ENCODE measurements around the gene KCNA2.

KCNA2 gene

DNA sequence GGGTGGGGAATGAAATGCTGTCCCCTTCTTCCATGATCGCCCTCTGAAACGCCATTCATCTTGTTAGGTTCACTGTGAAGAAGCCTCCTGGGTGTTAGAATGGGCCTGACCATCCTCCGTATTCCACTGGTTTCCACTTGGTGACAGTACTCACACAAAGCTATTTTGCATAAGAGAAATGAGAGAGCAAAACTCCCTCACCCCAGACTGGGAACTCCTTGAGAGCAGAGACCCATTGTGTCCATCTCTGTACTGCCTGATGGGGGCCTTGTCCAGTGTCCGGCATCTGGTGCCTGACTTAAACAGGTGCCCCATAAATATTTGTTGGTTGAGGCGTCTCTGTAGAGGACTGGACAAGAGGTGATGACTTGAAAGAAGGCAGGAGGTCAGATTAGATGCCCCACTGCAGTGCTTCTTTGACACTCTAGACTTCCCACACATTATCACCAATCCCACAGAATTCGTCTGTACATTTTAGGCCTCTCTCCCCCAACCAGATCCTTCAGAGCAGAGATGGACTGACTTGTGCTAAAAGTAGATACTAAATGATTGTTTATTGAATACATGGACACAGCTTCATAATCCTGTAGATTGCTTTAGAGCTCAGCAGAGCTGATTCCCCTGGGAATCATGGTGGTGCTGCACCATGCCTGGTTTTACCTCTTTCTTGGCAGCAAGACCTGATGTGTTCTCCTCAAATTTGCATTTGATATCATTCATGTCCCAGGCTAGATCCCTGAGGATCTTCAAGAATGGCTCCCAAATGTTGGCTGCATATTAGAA, 22.4 kb upstream of the KCNA2 start:
- DNase-seq (ENCODE audit: low read depth) = no peak
- H3K4me3 ChIP-seq (replicated peaks; ENCODE audit: low read depth, low read length) = no peak overlapping the region
- TF ChIP-seq CTCF (IDR thresholded peaks at IDR 0.05; ENCODE audit: low read length, missing control alignments) = no peak

GRCh38 chr1:110627764-110628163, 21.6 kb upstream of the KCNA2 start:
- no peak overlapping the region for H3K4me3 ChIP-seq (replicated peaks; ENCODE audit: low read depth, low read length)
- TF ChIP-seq CTCF (IDR thresholded peaks at IDR 0.05; ENCODE audit: low read length, missing control alignments) = no peak
- DNase-seq (ENCODE audit: low read depth) = no peak

GRCh38 chr1:110626889-110627288, 20.7 kb upstream of the KCNA2 start:
- no peak for TF ChIP-seq CTCF (IDR thresholded peaks at IDR 0.05; ENCODE audit: low read length, missing control alignments)
- H3K4me3 ChIP-seq (replicated peaks; ENCODE audit: low read depth, low read length) = no peak overlapping the region
- no peak for DNase-seq (ENCODE audit: low read depth)

DNA sequence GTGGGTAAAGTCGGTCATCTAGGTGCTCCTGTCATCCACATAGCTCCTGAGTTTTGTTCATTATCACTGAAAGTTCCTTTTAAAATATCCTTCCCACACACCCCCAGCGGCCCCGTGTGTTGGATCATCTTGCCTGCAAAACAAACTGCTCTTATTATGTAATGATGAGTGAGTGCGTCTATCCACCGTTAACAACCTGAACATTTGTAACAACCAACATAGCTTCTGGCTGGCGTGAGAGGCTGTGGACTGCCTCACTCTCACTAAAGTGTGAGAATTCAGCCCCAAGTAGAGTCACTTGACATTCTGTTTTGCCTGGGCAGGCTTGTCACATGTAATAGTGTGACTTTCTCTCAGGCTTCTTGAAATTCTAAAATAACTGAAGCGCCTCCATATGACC, 14.5 kb upstream of the KCNA2 start:
- no peak for DNase-seq (ENCODE audit: low read depth)
- no peak overlapping the region for H3K4me3 ChIP-seq (replicated peaks; ENCODE audit: low read depth, low read length)
- TF ChIP-seq CTCF (IDR thresholded peaks at IDR 0.05; ENCODE audit: low read length, missing control alignments) = no peak

DNA sequence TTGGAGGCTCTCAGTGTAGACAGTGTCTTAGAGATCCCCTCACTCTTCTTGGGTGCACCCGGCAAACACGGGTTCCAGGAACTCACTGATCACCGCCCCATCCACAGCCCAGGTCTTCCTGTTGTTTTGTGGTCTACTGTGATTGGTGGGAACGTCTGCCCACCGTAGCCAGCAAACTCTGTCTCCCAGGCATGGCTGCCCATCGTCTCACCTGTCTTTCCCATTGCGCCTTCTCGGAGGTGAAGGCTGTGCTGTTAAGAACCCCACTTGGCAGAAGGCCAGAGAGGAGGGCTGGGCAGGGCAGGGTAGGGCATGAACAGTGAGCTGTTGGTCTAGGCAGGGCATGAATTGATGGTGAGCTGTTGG, 14.1 kb upstream of the KCNA2 start:
- H3K4me3 ChIP-seq (replicated peaks; ENCODE audit: low read depth, low read length) = no peak overlapping the region
- TF ChIP-seq CTCF (IDR thresholded peaks at IDR 0.05; ENCODE audit: low read length, missing control alignments) = no peak
- DNase-seq (ENCODE audit: low read depth) = no peak

DNA sequence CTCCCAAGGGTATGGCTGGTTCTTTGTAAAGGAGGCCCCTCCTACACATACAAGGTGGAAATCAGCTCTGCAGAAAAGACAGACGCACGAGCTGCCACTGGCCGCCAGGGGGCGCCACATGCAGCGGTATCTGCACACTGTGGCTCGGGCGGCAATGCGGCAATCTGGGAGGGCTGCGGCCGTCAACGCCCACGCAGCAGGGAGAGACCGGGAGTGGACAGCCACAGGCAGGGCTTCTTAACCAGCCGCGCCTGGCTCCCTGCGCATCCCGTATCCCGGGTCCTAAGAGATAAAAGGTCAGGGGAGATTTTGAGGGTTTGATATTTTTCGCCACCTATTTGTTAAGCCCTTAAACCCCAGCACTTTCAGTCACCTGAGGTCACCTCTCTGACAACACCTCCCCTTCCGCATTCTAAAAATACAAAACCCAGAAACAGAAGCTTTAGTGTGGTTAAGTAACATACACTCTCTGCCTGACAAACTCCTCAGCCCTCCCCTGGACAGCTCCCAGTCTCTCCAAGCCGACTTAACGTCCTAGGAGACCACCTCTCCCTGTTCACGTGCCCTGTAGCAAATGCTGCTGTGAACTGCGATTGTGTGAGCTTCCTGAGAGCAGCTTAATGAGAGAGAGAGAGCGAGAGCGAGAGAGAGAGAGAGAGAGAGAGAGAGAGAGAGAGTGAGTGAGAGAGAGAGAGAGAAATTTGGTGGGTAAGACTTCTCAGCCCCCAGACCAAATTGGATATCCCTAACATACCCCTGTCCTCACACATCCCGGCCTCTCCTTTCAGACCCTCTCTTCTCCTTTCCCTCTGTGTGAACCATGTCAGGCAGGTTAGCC, 13.5 kb upstream of the KCNA2 start:
- TF ChIP-seq CTCF (IDR thresholded peaks at IDR 0.05; ENCODE audit: low read length, missing control alignments) = peak; percentile 84
- H3K4me3 ChIP-seq (replicated peaks; ENCODE audit: low read depth, low read length) = no peak overlapping the region

More for the DNA sequence above, 13.5 kb upstream of the KCNA2 start:
- DNase-seq (ENCODE audit: low read depth) = peak; percentile 70
